Kidney epithelial cell (primary cell): ENCODE measurements around the gene SMOC1. TPM values are rescaled to one million over a fixed set of nuclear protein-coding genes. Genes with fewer than 3 reads are reported as not detected.

Experiments used
- DNase-seq: peaks from one replicate; pipeline ENCODE4 v3.0.0-alpha.2; 2010; ENCODE audit warnings: low read depth
- H3K27me3 ChIP-seq: 2 replicates; pipeline ENCODE4 v1.6.0; 2011; ENCODE audit warnings: low read length; ENCODE audit not compliant: control insufficient read depth, insufficient read depth
- H3K36me3 ChIP-seq: 2 replicates; pipeline ENCODE4 v1.5.1; 2011; ENCODE audit warnings: low read length; ENCODE audit not compliant: control insufficient read depth, insufficient read depth
- H3K4me3 ChIP-seq: 2 replicates; pipeline ENCODE4 v1.5.1; 2011; ENCODE audit warnings: low read depth, mild to moderate bottlenecking, control low read depth, low read length
- total RNA-seq: library from RNA; depleted of rRNA; stranded (reverse); fragments of >200 nt; gene quantifications from 2 replicates; pipeline ENCODE4 v1.2.3, GENCODE V29; 2015
- TF ChIP-seq, protein P1 (sequence below): IDR thresholded peaks from 2 replicates; pipeline ENCODE4 v1.5.1; 2011; ENCODE audit warnings: mild to moderate bottlenecking, moderate library complexity, low read length, control low read depth, inconsistent platforms; ENCODE audit not compliant: insufficient read depth, poor library complexity, severe bottlenecking

The SMOC1 gene
- total RNA-seq, 1 donor from 2014 or later, result 2.7 TPM

DNA sequence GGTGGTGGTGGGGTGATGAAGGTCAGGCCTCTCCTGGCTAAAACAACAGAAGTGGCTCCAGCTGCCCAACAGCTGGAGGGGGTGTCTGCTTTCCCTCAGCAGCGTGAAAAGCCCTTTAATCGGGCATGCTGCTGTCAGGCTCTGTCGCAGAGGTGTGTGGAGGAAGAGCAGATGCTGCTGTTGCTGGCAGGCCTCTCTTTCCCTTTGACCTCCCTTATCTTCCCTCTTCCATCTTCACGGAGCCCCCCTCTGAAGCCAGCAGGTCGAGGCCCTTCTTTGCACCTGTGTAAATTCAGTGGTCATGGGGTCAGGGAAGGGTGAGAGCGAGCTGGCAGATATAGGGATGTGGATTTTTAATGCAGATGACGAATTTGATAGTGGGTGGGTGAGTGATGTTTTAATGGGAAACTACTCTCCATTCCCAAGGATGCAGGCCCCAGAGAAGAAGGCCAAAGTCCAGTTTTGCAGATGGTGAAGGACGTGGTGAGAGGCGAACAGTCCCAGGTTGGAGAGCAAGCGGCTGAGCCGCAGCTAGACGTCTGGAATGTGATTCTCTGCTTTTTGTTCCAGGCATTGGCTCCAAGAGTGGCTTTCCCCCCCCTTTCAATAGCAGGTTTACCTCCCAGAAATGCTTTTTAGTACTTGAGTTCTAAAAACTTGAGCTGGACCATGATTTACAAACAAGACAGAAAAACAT lies 64.0 kb downstream of the SMOC1 start:
- H3K27me3 ChIP-seq, result peaks cover 5% of the 10 kb centered on the region
- DNase-seq, result no peak
- TF ChIP-seq, protein P1, sequence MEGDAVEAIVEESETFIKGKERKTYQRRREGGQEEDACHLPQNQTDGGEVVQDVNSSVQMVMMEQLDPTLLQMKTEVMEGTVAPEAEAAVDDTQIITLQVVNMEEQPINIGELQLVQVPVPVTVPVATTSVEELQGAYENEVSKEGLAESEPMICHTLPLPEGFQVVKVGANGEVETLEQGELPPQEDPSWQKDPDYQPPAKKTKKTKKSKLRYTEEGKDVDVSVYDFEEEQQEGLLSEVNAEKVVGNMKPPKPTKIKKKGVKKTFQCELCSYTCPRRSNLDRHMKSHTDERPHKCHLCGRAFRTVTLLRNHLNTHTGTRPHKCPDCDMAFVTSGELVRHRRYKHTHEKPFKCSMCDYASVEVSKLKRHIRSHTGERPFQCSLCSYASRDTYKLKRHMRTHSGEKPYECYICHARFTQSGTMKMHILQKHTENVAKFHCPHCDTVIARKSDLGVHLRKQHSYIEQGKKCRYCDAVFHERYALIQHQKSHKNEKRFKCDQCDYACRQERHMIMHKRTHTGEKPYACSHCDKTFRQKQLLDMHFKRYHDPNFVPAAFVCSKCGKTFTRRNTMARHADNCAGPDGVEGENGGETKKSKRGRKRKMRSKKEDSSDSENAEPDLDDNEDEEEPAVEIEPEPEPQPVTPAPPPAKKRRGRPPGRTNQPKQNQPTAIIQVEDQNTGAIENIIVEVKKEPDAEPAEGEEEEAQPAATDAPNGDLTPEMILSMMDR, result no peak
- no peak overlapping the region for H3K4me3 ChIP-seq
- H3K36me3 ChIP-seq, result no peaks in the 10 kb centered on the region

- TF ChIP-seq, protein P1, result no peak
- DNase-seq, result no peak
- Histone ChIP-seq H3K4me3 (no peak overlapping the region), H3K27me3 (no peaks in the 10 kb centered on the region), H3K36me3 (no peaks in the 10 kb centered on the region)
These were observed 66.1 kb downstream of the SMOC1 start for GRCh38 chr14:69945347-69945746.

DNA sequence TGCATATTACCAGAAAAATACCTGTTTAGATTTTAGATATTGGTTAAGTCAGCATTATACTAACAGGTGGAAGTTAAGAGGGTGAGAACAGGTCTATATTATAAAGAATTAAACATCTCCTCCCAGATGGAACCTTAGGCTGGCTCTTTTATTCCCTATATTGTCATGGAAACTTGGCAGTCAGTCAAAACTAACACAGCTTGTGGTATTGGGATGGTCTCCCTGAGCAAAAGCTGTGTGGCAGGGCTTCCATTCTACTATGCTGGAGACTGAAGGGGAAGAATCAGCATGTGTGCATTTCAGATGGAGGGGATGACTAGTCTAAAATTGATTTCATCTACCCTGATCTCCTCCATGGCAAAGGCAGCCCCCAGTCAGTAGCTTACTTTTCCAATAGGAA lies 66.7 kb downstream of the SMOC1 start:
- Histone ChIP-seq H3K36me3 (no peaks in the 10 kb centered on the region), H3K4me3 (no peak overlapping the region), H3K27me3 (no peaks in the 10 kb centered on the region)
- no peak for DNase-seq
- TF ChIP-seq, protein P1, result no peak

DNA sequence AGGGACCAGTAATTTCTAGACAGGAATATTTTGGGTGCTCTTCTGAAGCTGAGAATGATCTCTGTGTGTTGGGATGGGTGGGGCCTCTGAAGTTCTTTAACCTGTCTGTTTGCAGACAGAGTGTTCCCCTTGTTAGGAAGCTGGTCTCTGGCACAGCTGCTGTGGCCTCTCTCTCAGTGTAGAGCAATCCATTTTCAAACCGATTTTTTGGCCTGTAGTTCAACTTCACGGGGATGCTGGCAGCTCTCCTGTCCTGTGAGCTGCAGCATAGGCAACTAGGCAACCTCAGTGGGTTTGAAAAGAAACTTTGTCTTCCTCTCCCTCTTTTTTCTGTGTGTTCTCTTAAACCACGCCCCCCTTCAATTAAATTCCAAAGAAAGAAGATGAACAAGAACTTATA lies 69.1 kb downstream of the SMOC1 start:
- no peak for DNase-seq
- Histone ChIP-seq H3K4me3 (no peak overlapping the region), H3K27me3 (no peaks in the 10 kb centered on the region), H3K36me3 (no peaks in the 10 kb centered on the region)
- TF ChIP-seq, protein P1, result no peak

DNA sequence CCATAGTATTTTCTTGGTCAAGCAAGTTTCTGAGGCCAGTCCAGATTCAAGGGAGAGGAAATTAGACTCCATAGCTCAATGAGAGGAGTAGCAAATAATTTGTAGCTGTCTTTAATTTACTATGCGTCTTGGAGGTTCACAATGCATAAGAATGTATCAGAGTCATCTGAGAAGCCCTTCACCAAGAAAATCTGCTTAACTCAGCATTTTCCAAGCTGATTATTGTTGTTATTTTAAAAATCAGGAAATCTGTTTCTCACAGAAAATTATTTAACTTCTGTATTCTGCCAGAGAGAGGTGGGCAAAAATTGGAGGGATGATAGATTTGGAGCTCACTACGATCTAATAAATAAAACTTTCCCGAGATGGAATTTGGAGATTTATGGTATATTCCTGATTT lies 72.0 kb downstream of the SMOC1 start:
- Histone ChIP-seq H3K27me3 (no peaks in the 10 kb centered on the region), H3K36me3 (no peaks in the 10 kb centered on the region), H3K4me3 (no peak overlapping the region)
- TF ChIP-seq, protein P1, result no peak
- no peak for DNase-seq

- DNase-seq, result no peak
- Histone ChIP-seq H3K27me3 (no peaks in the 10 kb centered on the region), H3K4me3 (no peak overlapping the region), H3K36me3 (no peaks in the 10 kb centered on the region)
- TF ChIP-seq, protein P1, result no peak
These were observed 72.7 kb downstream of the SMOC1 start for GRCh38 chr14:69951935-69952334.
